Neutrophil (primary cell): ENCODE results near the gene ZDHHC12.

Source experiments
- H3K27ac ChIP-seq: fragments of 200-600 bp; sonication (generic); 2 replicates; pipeline ENCODE4 v1.5.1; 2016; ENCODE audit warnings: mild to moderate bottlenecking, moderate library complexity
- H3K27me3 ChIP-seq: fragments of 200-600 bp; sonication (generic); 2 replicates; pipeline ENCODE4 v1.6.0; 2016; ENCODE audit warnings: mild to moderate bottlenecking
- H3K36me3 ChIP-seq: fragments of 200-600 bp; sonication (generic); 2 replicates; pipeline ENCODE4 v1.5.1; 2017
- H3K4me1 ChIP-seq, 2 experiments: fragments of 200-600 bp in 1 of 2; sonication (generic) in 1 of 2; 1 replicate in 1 of 2; 2 replicates in 1 of 2; pipeline versions ENCODE4 v1.5.1 to v1.6.1; 2013 to 2016; ENCODE audit warnings: low read depth in 1 of 2, low read length in 1 of 2, mild to moderate bottlenecking in 1 of 2, moderate library complexity in 1 of 2; ENCODE audit not compliant: control insufficient read depth in 1 of 2, insufficient read depth in 1 of 2
- H3K4me3 ChIP-seq, 2 experiments: fragments of 200-600 bp in 1 of 2; sonication (generic) in 1 of 2; 1 replicate in 1 of 2; 2 replicates in 1 of 2; pipeline ENCODE4 v1.5.1; 2013 to 2016; ENCODE audit warnings: low read depth in 1 of 2, low read length in 1 of 2, mild to moderate bottlenecking in 1 of 2, moderate library complexity in 1 of 2
- H3K9me3 ChIP-seq: fragments of 200-600 bp; sonication (generic); 2 replicates; pipeline ENCODE4 v1.5.1; 2016
- CTCF ChIP-seq: fragments of 200-600 bp; sonication (generic); IDR thresholded peaks from 2 replicates; pipeline ENCODE4 v1.5.1; 2016; ENCODE audit warnings: antibody characterized with exemption

ZDHHC12 gene

GRCh38 chr9:128718475-128718874 is 5.5 kb downstream of the ZDHHC12 start:
- no peaks in the 10 kb centered on the region for H3K27me3 ChIP-seq
- no peak for TF ChIP-seq CTCF
- peaks cover 39% of the 10 kb centered on the region for H3K36me3 ChIP-seq
- peaks cover 6 to 9% of the 10 kb centered on the region in 2 experiments for H3K4me1 ChIP-seq
- H3K27ac ChIP-seq: no peak overlapping the region
- H3K9me3 ChIP-seq: no peaks in the 10 kb centered on the region
- no peak overlapping the region for H3K4me3 ChIP-seq

GRCh38 chr9:128718047-128718446 is 5.9 kb downstream of the ZDHHC12 start:
- Histone ChIP-seq H3K27me3 (no peaks in the 10 kb centered on the region), H3K4me1 (peaks cover 2 to 5% of the 10 kb centered on the region in 2 experiments), H3K27ac (no peak overlapping the region), H3K4me3 (no peak overlapping the region), H3K9me3 (no peaks in the 10 kb centered on the region), H3K36me3 (peaks cover 40% of the 10 kb centered on the region)
- TF ChIP-seq CTCF: no peak

GRCh38 chr9:128716581-128717254 is 7.2 kb downstream of the ZDHHC12 start:
- Histone ChIP-seq H3K4me3 (no peak overlapping the region), H3K9me3 (no peaks in the 10 kb centered on the region), H3K4me1 (no peaks in the 10 kb centered on the region), H3K27ac (no peak overlapping the region), H3K27me3 (no peaks in the 10 kb centered on the region), H3K36me3 (peaks cover 30% of the 10 kb centered on the region)
- no peak for TF ChIP-seq CTCF

- no peak for TF ChIP-seq CTCF
- Histone ChIP-seq H3K27me3 (no peaks in the 10 kb centered on the region), H3K4me1 (no peaks in the 10 kb centered on the region), H3K4me3 (no peak overlapping the region), H3K36me3 (peaks cover 17% of the 10 kb centered on the region), H3K9me3 (no peaks in the 10 kb centered on the region), H3K27ac (no peak overlapping the region)
These were observed 8.5 kb downstream of the ZDHHC12 start for GRCh38 chr9:128715436-128715750.

GRCh38 chr9:128714586-128715435 is 9.1 kb downstream of the ZDHHC12 start:
- H3K27ac ChIP-seq: no peak overlapping the region
- no peaks in the 10 kb centered on the region for H3K27me3 ChIP-seq
- H3K9me3 ChIP-seq: no peaks in the 10 kb centered on the region
- H3K4me1 ChIP-seq: no peaks in the 10 kb centered on the region
- H3K4me3 ChIP-seq: no peak overlapping the region
- no peak for TF ChIP-seq CTCF
- H3K36me3 ChIP-seq: peaks cover 11% of the 10 kb centered on the region
